K562 (cell line): ENCODE measurements around the gene CENPN. TPM values are rescaled to one million over a fixed set of nuclear protein-coding genes. Genes with fewer than 3 reads are reported as not detected.

Source experiments
- BCL6 ChIP-seq: fragments of 250-450 bp; sonication (Bioruptor Pico); IDR thresholded peaks from 2 replicates; pipeline ENCODE4 v1.4.0; 2020
- BRD4 ChIP-seq: fragments of 200-600 bp; sonication (generic); IDR thresholded peaks from 2 replicates; pipeline ENCODE4 v1.6.1; 2017; ENCODE audit warnings: inconsistent platforms
- CCAR2 ChIP-seq: fragments of 200-400 bp; formaldehyde crosslinking; IDR thresholded peaks from 2 replicates; pipeline ENCODE4 v1.6.1; 2017; ENCODE audit warnings: mild to moderate bottlenecking, low read depth, low read length
- ELF1 ChIP-seq: fragments of 200-800 bp; sonication (Bioruptor generic); IDR thresholded peaks from 2 replicates; pipeline ENCODE4 v1.6.1; 2016; ENCODE audit warnings: missing genetic modification characterization, missing compliant biosample characterization
- FOSL1 ChIP-seq: fragments of 200-800 bp; sonication (Bioruptor generic); conservative IDR thresholded peaks from 2 replicates; pipeline ENCODE4 v1.6.1; 2016; ENCODE audit warnings: missing genetic modification characterization, missing compliant biosample characterization
- FOXM1 ChIP-seq, 2 experiments: fragments of 450-650 bp in 1 of 2; sonication (generic) in 1 of 2; formaldehyde crosslinking in 1 of 2; IDR thresholded peaks; 2 replicates each; pipeline versions ENCODE4 v1.6.1 to v1.9.0; 2017 to 2022; ENCODE audit warnings: low read depth in 2 of 2, mild to moderate bottlenecking in 2 of 2, missing genetic modification reagents in 1 of 2, moderate library complexity in 1 of 2
- HEY1 ChIP-seq: fragments of 250-450 bp; sonication (Bioruptor Pico); IDR thresholded peaks from 2 replicates; pipeline ENCODE4 v1.5.0; 2020; ENCODE audit warnings: mild to moderate bottlenecking, moderate library complexity, borderline replicate concordance
- NR3C1 ChIP-seq: sonication (generic); formaldehyde crosslinking; IDR thresholded peaks from 2 replicates; pipeline ENCODE4 v1.8.1; 2022; ENCODE audit warnings: missing genetic modification reagents
- RBBP5 ChIP-seq: fragments of 200-600 bp; sonication (generic); IDR thresholded peaks from 2 replicates; pipeline ENCODE4 v1.6.1; 2012; ENCODE audit warnings: borderline replicate concordance, mild to moderate bottlenecking, low read length, control low read depth, inconsistent platforms; ENCODE audit not compliant: insufficient read depth, poor library complexity, severe bottlenecking
- RBM39 ChIP-seq: fragments of 200-400 bp; formaldehyde crosslinking; optimal IDR thresholded peaks from 2 replicates; pipeline ENCODE3; 2018; ENCODE audit warnings: low read depth, low read length
- RFX1 ChIP-seq: fragments of 450-650 bp; IDR thresholded peaks from 2 replicates; pipeline ENCODE4 v1.6.1; 2016; ENCODE audit warnings: mild to moderate bottlenecking, moderate library complexity
- SETDB1 ChIP-seq: IDR thresholded peaks from one replicate; pipeline ENCODE4 v1.6.1; 2012; ENCODE audit warnings: low read length, control low read depth, inconsistent platforms
- SREBF1 ChIP-seq: fragments of 150-350 bp; IDR thresholded peaks from 2 replicates; pipeline ENCODE4 v1.6.1; 2014; ENCODE audit warnings: antibody characterized with exemption, low read depth, low read length, borderline replicate concordance
- SREBF2 ChIP-seq: sonication (generic); formaldehyde crosslinking; IDR thresholded peaks from 2 replicates; pipeline ENCODE4 v1.4.0; 2020; ENCODE audit warnings: mild to moderate bottlenecking, missing genetic modification reagents
- STAT5B ChIP-seq: fragments of 250-450 bp; sonication (Bioruptor Pico); IDR thresholded peaks from 2 replicates; pipeline ENCODE4 v1.8.0; 2021; ENCODE audit warnings: mild to moderate bottlenecking, inconsistent platforms
- TAL1 ChIP-seq: fragments of 450-650 bp; IDR thresholded peaks from 2 replicates; pipeline ENCODE4 v1.6.1; 2016; ENCODE audit warnings: mild to moderate bottlenecking
- TCFL5 ChIP-seq: fragments of 250-450 bp; sonication (Bioruptor Pico); conservative IDR thresholded peaks from 2 replicates; pipeline ENCODE4 v1.6.1; 2021; ENCODE audit warnings: mild to moderate bottlenecking, moderate library complexity, matching md5 sums
- TRIM24 ChIP-seq, 2 experiments: fragments of 450-650 bp; IDR thresholded peaks; 2 replicates each; pipeline ENCODE4 v1.6.1; 2016
- XRCC3 ChIP-seq: fragments of 450-650 bp; IDR thresholded peaks from 2 replicates; pipeline ENCODE4 v1.6.1; 2017; ENCODE audit warnings: mild to moderate bottlenecking, moderate library complexity
- ZBTB1 ChIP-seq: sonication (generic); formaldehyde crosslinking; IDR thresholded peaks from 2 replicates; pipeline ENCODE4 v1.8.1; 2023; ENCODE audit warnings: missing genetic modification reagents, low read depth, mild to moderate bottlenecking, borderline replicate concordance
- ZC3H8 ChIP-seq: fragments of 450-650 bp; IDR thresholded peaks from 2 replicates; pipeline ENCODE4 v1.6.1; 2017
- ZNF174 ChIP-seq: fragments of 250-450 bp; sonication (Bioruptor Pico); IDR thresholded peaks from 2 replicates; pipeline ENCODE4 v1.4.0; 2020; ENCODE audit warnings: mild to moderate bottlenecking
- ZNF197 ChIP-seq: fragments of 200-800 bp; sonication (Bioruptor generic); IDR thresholded peaks from 2 replicates; pipeline ENCODE4 v1.6.1; 2016; ENCODE audit warnings: low read depth, missing genetic modification characterization, missing compliant biosample characterization
- ZNF778 ChIP-seq: fragments of 450-650 bp; formaldehyde crosslinking; IDR thresholded peaks from 2 replicates; pipeline ENCODE4 v1.4.0; 2020; ENCODE audit warnings: mild to moderate bottlenecking, moderate library complexity
- ZSCAN32 ChIP-seq: fragments of 450-650 bp; formaldehyde crosslinking; IDR thresholded peaks from 2 replicates; pipeline ENCODE4 v1.4.0; 2020; ENCODE audit warnings: mild to moderate bottlenecking, moderate library complexity
- polyA plus RNA-seq, 8 experiments: library from polyadenylated mRNA; depleted of rRNA in 4 of 8; stranded (reverse) in 5 of 8; unstranded in 3 of 8; fragments of >200 nt; fragmentation: Nextera tagmentation in 2 of 8; fragmentation: Illumina TruSeq in 1 of 8; extraction: Ambion mirVana in 2 of 8; extraction: Trizol in 1 of 8; gene quantifications; 2 replicates each; pipeline versions ENCODE4 v1.2.1 to v1.2.3, GENCODE V29; 2011 to 2014; ENCODE audit warnings: inconsistent platforms in 1 of 8, missing spikeins in 1 of 8
- total RNA-seq, 7 experiments: library from RNA; depleted of rRNA in 6 of 7; stranded (reverse); fragments of >200 nt in 6 of 7; fragmentation: Illumina TruSeq in 2 of 7; extraction: Trizol in 2 of 7; gene quantifications; 2 replicates each; pipeline versions ENCODE4 v1.2.1 to v1.2.3, GENCODE V29; 2011 to 2021; ENCODE audit warnings: low replicate concordance in 1 of 7
- TF ChIP-seq, protein P1 (sequence below): sonication (generic); formaldehyde crosslinking; IDR thresholded peaks from 2 replicates; pipeline ENCODE4 v1.5.0; 2020; ENCODE audit warnings: missing genetic modification reagents
- TF ChIP-seq, protein P2 (sequence below): fragments of 200-800 bp; sonication (Bioruptor generic); IDR thresholded peaks from 2 replicates; pipeline ENCODE4 v1.6.1; 2017; ENCODE audit warnings: missing genetic modification characterization, missing compliant biosample characterization
- TF ChIP-seq, protein P3 (sequence below): fragments of 450-650 bp; formaldehyde crosslinking; IDR thresholded peaks from 2 replicates; pipeline ENCODE4 v1.4.0; 2022; ENCODE audit warnings: mild to moderate bottlenecking, moderate library complexity
- TF ChIP-seq, protein P4 (sequence below): sonication (generic); formaldehyde crosslinking; IDR thresholded peaks from 2 replicates; pipeline ENCODE4 v1.8.0; 2023; ENCODE audit warnings: mild to moderate bottlenecking, missing genetic modification reagents

The CENPN gene
- total and polyA plus RNA-seq, 9 of the 15 experiments (the other 6 are each of a cell fraction or from before 2014, with no cell fraction given) = 92.3 to 384 (median 140) TPM

DNA sequence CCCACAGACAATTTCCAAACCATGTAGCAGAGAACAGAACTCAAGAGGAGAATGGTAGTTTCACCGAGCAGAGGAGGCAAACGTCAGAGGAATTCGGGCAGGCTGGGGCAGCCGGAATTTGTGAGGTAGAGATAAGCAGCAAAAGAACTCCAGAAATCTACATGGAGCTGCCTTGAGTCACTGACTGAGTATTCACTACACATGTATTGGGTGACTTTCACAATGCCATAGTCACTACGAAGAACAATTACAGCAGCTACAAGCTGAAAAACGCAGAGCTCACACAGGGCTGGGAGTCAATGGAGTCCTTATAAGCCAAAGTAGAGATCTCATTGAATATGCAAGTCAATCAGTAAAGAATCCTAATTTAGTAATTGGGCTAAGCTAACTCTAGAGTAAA, 13.7 kb upstream of the CENPN start (continued):
- TF ChIP-seq XRCC3 (no peak), HEY1 (CRISPR knock-in tag) (no peak), ZNF174 (CRISPR knock-in tag) (no peak), FOXM1 (IDR thresholded peaks at IDR 0.05; ENCODE audit: low read depth) (no peak), FOXM1 (CRISPR knock-in tag; IDR thresholded peaks at IDR 0.05; ENCODE audit: low read depth) (no peak), TAL1 (peak; percentile 52; the same call in 1 of the 2 replicates), TRIM24 (IDR thresholded peaks at IDR 0.05) (0 out of 4 replicates have a peak, but pooled peaks of 1 of the 2 experiments have one; percentile 43), NR3C1 (no peak), BCL6 (CRISPR knock-in tag) (no peak), RBM39 (no peak), ZNF197 (CRISPR knock-in tag) (no peak), SREBF2 (CRISPR knock-in tag) (no peak), TCFL5 (CRISPR knock-in tag) (no peak), FOSL1 (peak; percentile 62), SETDB1 (no peak), BRD4 (no peak), ZC3H8 (no peak), STAT5B (CRISPR knock-in tag) (no peak), RFX1 (no peak), SREBF1 (no peak), RBBP5 (no peak), ZNF778 (no peak), CCAR2 (no peak), ELF1 (tag) (no peak), ZSCAN32 (no peak), ZBTB1 (CRISPR knock-in tag) (no peak)
- TF ChIP-seq, protein P1, sequence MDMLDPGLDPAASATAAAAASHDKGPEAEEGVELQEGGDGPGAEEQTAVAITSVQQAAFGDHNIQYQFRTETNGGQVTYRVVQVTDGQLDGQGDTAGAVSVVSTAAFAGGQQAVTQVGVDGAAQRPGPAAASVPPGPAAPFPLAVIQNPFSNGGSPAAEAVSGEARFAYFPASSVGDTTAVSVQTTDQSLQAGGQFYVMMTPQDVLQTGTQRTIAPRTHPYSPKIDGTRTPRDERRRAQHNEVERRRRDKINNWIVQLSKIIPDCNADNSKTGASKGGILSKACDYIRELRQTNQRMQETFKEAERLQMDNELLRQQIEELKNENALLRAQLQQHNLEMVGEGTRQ = no peak
- TF ChIP-seq, protein P2, sequence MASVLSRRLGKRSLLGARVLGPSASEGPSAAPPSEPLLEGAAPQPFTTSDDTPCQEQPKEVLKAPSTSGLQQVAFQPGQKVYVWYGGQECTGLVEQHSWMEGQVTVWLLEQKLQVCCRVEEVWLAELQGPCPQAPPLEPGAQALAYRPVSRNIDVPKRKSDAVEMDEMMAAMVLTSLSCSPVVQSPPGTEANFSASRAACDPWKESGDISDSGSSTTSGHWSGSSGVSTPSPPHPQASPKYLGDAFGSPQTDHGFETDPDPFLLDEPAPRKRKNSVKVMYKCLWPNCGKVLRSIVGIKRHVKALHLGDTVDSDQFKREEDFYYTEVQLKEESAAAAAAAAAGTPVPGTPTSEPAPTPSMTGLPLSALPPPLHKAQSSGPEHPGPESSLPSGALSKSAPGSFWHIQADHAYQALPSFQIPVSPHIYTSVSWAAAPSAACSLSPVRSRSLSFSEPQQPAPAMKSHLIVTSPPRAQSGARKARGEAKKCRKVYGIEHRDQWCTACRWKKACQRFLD (CRISPR knock-in tag) = no peak
- TF ChIP-seq, protein P3, sequence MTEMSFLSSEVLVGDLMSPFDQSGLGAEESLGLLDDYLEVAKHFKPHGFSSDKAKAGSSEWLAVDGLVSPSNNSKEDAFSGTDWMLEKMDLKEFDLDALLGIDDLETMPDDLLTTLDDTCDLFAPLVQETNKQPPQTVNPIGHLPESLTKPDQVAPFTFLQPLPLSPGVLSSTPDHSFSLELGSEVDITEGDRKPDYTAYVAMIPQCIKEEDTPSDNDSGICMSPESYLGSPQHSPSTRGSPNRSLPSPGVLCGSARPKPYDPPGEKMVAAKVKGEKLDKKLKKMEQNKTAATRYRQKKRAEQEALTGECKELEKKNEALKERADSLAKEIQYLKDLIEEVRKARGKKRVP = no peak
- TF ChIP-seq, protein P4, sequence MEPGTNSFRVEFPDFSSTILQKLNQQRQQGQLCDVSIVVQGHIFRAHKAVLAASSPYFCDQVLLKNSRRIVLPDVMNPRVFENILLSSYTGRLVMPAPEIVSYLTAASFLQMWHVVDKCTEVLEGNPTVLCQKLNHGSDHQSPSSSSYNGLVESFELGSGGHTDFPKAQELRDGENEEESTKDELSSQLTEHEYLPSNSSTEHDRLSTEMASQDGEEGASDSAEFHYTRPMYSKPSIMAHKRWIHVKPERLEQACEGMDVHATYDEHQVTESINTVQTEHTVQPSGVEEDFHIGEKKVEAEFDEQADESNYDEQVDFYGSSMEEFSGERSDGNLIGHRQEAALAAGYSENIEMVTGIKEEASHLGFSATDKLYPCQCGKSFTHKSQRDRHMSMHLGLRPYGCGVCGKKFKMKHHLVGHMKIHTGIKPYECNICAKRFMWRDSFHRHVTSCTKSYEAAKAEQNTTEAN (CRISPR knock-in tag) = no peak
